GM12873 (cell line): ENCODE results near the gene MRPS15.

Source experiments
- CTCF ChIP-seq: IDR thresholded peaks from 2 replicates; pipeline ENCODE4 v1.5.1; 2012; ENCODE audit warnings: low read depth, mild to moderate bottlenecking, moderate library complexity, low read length, control low read depth; ENCODE audit not compliant: insufficient read depth; ENCODE audit errors: missing control alignments

Gene MRPS15

DNA sequence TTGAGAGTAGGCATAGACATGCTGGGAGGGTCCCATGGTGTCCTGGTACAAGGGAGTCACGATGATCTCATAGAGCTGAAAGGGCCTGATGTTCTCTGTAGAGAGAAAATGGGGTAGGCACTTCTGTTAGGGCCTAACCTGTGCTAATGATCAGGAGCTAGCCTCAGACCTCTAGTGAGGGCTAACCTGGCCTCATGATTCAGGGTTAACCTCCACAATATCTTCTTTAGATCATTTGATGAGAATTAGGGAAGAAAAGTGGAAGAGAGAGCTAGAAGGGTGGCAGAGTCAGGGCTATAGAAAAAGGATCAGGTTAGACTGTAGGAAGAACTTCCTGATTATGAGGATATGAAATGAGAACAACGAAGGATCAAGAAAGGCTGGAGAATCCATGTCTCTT is 5.0 kb upstream of the MRPS15 start:
- TF ChIP-seq CTCF: no peak

GRCh38 chr1:36467700-36468455 is 3.7 kb upstream of the MRPS15 start:
- no peak for TF ChIP-seq CTCF

DNA sequence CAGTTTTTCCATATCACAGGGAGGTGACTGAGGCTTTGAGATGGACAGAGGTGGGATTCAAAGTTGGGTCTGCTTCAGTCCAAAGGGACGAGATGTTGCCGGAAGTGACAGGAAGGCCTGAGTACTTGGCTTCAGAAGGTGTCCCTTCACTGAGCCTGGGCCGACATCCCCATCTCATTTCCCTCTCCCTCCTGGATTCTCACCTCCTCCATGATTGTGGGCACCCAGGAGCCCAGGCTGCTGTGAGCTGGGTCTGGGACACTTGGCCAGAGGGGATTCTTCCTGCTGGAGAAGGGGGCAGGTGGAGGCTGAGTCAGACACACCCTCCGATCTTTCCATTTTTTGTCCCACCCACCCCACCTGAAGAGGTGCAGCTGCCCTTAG is 2.8 kb upstream of the MRPS15 start:
- TF ChIP-seq CTCF: no peak

DNA sequence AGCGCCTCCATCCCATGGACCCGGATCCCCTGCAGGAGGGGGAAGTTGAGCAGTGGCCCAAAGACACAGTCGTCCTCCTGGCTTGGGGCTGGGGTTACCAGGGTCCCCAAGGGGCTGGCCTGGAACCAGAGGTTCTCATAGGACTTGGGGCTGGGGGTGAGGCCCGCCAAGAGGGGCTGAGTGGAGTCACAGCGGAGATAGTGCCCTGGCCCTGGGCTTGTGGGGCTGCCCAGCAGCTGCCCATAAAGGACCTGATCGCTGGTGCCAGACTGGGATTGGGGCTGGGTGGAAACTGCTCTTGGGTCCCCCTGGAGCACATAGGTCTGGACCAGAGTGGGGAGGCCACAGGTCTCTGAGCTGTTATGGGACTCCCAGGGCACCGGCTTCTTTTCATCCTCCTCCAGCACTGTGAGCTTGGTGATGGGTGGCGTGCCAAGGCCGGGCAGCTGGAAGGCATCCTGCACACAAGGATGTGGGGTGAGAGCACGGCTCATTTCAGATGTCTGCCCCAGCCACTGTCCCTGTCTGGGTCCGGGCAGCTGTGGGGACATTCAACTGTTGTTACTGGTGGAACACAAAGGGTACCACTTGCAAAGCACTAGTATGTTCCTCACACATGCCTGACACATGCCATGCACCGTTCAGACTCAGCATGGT is 2.3 kb upstream of the MRPS15 start:
- TF ChIP-seq CTCF: no peak

GRCh38 chr1:36465731-36466369 is 1.7 kb upstream of the MRPS15 start:
- TF ChIP-seq CTCF: no peak

GRCh38 chr1:36464605-36465393 is 615 bp upstream of the MRPS15 start:
- no peak for TF ChIP-seq CTCF

DNA sequence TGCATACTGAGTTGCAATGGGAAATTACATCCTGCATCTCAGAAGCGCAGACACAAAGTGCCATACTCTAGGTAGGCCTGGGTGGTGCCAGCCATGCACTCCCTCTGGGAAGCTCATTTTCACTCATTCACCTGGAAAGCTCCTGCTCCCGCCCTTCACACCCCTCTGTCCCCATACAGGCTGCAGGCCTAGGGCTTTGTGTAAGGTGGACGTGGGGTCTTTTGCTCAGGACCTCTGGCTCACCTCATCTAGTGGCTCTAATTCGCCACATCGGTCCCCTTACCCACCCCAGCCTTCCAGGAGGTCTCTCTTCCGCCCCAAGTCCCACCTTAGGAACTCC is 751 bp downstream of the MRPS15 start:
- TF ChIP-seq CTCF: no peak
